HEK293 (cell line): ENCODE data around the gene SAP130.

ENCODE experiments used
- GLI2 ChIP-seq: fragments of 450-650 bp; formaldehyde crosslinking; IDR thresholded peaks from 2 replicates; pipeline ENCODE4; 2017; ENCODE audit warnings: missing biosample characterization, missing genetic modification characterization, low read depth, borderline replicate concordance
- ZNF175 ChIP-seq: fragments of 450-650 bp; formaldehyde crosslinking; IDR thresholded peaks from 2 replicates; pipeline ENCODE4 v1.5.1; 2016; ENCODE audit warnings: missing biosample characterization, missing genetic modification characterization
- ZNF558 ChIP-seq: fragments of 450-650 bp; formaldehyde crosslinking; IDR thresholded peaks from 2 replicates; pipeline ENCODE4 v1.5.1; 2016; ENCODE audit warnings: missing biosample characterization, missing genetic modification characterization
- ZNF621 ChIP-seq: fragments of 450-650 bp; formaldehyde crosslinking; IDR thresholded peaks from 2 replicates; pipeline ENCODE4 v1.5.1; 2017; ENCODE audit warnings: missing biosample characterization, missing genetic modification characterization
- ZNF747 ChIP-seq: fragments of 450-650 bp; formaldehyde crosslinking; IDR thresholded peaks from 2 replicates; pipeline ENCODE4 v1.5.1; 2016; ENCODE audit warnings: missing biosample characterization, missing genetic modification characterization
- TF ChIP-seq, protein P1 (sequence below): fragments of 450-650 bp; formaldehyde crosslinking; IDR thresholded peaks from 2 replicates; pipeline ENCODE4 v1.5.1; 2016; ENCODE audit warnings: missing biosample characterization, missing genetic modification characterization
- TF ChIP-seq, protein P2 (sequence below): fragments of 450-650 bp; formaldehyde crosslinking; IDR thresholded peaks from 2 replicates; pipeline ENCODE4 v1.5.1; 2016; ENCODE audit warnings: missing biosample characterization, missing genetic modification characterization
- TF ChIP-seq, protein P3 (sequence below): fragments of 450-650 bp; formaldehyde crosslinking; IDR thresholded peaks from 2 replicates; pipeline ENCODE4 v1.5.1; 2016; ENCODE audit warnings: missing biosample characterization, missing genetic modification characterization
- TF ChIP-seq, protein P4 (sequence below): fragments of 450-650 bp; formaldehyde crosslinking; IDR thresholded peaks from 2 replicates; pipeline ENCODE4 v1.5.1; 2016; ENCODE audit warnings: missing biosample characterization, missing genetic modification characterization

DNA sequence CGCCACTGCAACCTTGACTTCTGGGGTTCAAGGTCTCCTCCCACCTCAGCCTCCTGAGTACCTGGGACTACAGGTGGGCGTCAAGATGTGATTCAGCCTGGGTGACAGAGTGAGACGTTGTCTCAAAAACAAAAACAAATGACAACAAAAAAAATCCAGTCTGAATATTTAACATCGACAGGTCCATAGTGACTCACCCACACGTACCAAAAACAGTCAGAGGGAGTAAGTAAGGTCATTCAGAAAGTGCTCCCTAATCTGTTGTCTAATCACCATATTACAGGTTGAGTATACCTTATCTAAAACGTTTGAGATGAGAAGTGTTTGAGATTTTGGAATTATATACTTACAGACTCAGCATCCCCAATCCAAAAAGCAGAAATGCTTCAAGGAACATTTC is 24.4 kb downstream of the SAP130 start:
- TF ChIP-seq, protein P1, sequence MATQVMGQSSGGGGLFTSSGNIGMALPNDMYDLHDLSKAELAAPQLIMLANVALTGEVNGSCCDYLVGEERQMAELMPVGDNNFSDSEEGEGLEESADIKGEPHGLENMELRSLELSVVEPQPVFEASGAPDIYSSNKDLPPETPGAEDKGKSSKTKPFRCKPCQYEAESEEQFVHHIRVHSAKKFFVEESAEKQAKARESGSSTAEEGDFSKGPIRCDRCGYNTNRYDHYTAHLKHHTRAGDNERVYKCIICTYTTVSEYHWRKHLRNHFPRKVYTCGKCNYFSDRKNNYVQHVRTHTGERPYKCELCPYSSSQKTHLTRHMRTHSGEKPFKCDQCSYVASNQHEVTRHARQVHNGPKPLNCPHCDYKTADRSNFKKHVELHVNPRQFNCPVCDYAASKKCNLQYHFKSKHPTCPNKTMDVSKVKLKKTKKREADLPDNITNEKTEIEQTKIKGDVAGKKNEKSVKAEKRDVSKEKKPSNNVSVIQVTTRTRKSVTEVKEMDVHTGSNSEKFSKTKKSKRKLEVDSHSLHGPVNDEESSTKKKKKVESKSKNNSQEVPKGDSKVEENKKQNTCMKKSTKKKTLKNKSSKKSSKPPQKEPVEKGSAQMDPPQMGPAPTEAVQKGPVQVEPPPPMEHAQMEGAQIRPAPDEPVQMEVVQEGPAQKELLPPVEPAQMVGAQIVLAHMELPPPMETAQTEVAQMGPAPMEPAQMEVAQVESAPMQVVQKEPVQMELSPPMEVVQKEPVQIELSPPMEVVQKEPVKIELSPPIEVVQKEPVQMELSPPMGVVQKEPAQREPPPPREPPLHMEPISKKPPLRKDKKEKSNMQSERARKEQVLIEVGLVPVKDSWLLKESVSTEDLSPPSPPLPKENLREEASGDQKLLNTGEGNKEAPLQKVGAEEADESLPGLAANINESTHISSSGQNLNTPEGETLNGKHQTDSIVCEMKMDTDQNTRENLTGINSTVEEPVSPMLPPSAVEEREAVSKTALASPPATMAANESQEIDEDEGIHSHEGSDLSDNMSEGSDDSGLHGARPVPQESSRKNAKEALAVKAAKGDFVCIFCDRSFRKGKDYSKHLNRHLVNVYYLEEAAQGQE (tag by site-specific recombination), result no peak
- TF ChIP-seq, protein P2, sequence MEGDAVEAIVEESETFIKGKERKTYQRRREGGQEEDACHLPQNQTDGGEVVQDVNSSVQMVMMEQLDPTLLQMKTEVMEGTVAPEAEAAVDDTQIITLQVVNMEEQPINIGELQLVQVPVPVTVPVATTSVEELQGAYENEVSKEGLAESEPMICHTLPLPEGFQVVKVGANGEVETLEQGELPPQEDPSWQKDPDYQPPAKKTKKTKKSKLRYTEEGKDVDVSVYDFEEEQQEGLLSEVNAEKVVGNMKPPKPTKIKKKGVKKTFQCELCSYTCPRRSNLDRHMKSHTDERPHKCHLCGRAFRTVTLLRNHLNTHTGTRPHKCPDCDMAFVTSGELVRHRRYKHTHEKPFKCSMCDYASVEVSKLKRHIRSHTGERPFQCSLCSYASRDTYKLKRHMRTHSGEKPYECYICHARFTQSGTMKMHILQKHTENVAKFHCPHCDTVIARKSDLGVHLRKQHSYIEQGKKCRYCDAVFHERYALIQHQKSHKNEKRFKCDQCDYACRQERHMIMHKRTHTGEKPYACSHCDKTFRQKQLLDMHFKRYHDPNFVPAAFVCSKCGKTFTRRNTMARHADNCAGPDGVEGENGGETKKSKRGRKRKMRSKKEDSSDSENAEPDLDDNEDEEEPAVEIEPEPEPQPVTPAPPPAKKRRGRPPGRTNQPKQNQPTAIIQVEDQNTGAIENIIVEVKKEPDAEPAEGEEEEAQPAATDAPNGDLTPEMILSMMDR (tag by site-specific recombination), result no peak
- TF ChIP-seq, protein P3, sequence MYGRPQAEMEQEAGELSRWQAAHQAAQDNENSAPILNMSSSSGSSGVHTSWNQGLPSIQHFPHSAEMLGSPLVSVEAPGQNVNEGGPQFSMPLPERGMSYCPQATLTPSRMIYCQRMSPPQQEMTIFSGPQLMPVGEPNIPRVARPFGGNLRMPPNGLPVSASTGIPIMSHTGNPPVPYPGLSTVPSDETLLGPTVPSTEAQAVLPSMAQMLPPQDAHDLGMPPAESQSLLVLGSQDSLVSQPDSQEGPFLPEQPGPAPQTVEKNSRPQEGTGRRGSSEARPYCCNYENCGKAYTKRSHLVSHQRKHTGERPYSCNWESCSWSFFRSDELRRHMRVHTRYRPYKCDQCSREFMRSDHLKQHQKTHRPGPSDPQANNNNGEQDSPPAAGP, result no peak
- TF ChIP-seq ZNF621, result no peak
- TF ChIP-seq, protein P4, sequence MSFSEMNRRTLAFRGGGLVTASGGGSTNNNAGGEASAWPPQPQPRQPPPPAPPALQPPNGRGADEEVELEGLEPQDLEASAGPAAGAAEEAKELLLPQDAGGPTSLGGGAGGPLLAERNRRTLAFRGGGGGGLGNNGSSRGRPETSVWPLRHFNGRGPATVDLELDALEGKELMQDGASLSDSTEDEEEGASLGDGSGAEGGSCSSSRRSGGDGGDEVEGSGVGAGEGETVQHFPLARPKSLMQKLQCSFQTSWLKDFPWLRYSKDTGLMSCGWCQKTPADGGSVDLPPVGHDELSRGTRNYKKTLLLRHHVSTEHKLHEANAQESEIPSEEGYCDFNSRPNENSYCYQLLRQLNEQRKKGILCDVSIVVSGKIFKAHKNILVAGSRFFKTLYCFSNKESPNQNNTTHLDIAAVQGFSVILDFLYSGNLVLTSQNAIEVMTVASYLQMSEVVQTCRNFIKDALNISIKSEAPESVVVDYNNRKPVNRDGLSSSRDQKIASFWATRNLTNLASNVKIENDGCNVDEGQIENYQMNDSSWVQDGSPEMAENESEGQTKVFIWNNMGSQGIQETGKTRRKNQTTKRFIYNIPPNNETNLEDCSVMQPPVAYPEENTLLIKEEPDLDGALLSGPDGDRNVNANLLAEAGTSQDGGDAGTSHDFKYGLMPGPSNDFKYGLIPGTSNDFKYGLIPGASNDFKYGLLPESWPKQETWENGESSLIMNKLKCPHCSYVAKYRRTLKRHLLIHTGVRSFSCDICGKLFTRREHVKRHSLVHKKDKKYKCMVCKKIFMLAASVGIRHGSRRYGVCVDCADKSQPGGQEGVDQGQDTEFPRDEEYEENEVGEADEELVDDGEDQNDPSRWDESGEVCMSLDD (tag by site-specific recombination), result no peak
- TF ChIP-seq ZNF558 (tag by site-specific recombination), result no peak
- no peak for TF ChIP-seq ZNF747
- no peak for TF ChIP-seq GLI2
- no peak for TF ChIP-seq ZNF175 (tag by site-specific recombination)
